H1 (cell line): ENCODE data around the gene TMEM108. TPM values are rescaled to one million over a fixed set of nuclear protein-coding genes. Genes with fewer than 3 reads are reported as not detected.
A peak's percentile ranks its signal among the peaks of the same experiment; 100 is the strongest.

Experiments used
- CTCF ChIA-PET: fragments of 300-600 bp; sonication (Branson Sonifier 250); formaldehyde crosslinking; loops from one replicate; lab custom pipeline; 2021; ENCODE audit not compliant: partially characterized antibody; lab: Charles Lee
- POLR2A ChIA-PET: fragments of 300-600 bp; sonication (Branson Sonifier 250); formaldehyde crosslinking; loops from one replicate; lab custom pipeline; 2021; ENCODE audit warnings: inconsistent platforms; ENCODE audit not compliant: partially characterized antibody; lab: Charles Lee
- DNase-seq, 2 experiments: peaks; one replicate each; pipeline versions ENCODE4 v3.0.0 to v3.0.0-alpha.2; 2010 to 2022; ENCODE audit warnings: low spot score in 2 of 2, low read depth in 1 of 2, mixed read lengths in 1 of 2
- FAIRE-seq: peaks from 2 replicates; lab custom pipeline; 2011; peaks lifted over from hg19 to GRCh38; lab: Jason Lieb, UNC
- H2AFZ ChIP-seq: 2 replicates; pipeline ENCODE4 v1.8.1; 2012; ENCODE audit warnings: low read length, inconsistent platforms
- H2AK5ac ChIP-seq: 2 replicates; pipeline ENCODE4 v1.6.1; 2013; ENCODE audit warnings: low read depth, low read length
- H2BK120ac ChIP-seq: replicated peaks from 2 replicates; pipeline ENCODE3; 2013; ENCODE audit warnings: low read depth, low read length, inconsistent platforms
- H2BK12ac ChIP-seq: 2 replicates; pipeline ENCODE4 v1.6.1; 2013; ENCODE audit warnings: low read depth, low read length
- H2BK15ac ChIP-seq: 2 replicates; pipeline ENCODE4 v1.6.1; 2013; ENCODE audit warnings: low read length
- H2BK20ac ChIP-seq: 2 replicates; pipeline ENCODE4 v1.6.1; 2013; ENCODE audit warnings: low read length
- H2BK5ac ChIP-seq: 2 replicates; pipeline ENCODE4 v1.6.1; 2013; ENCODE audit warnings: low read depth, low read length
- H3K14ac ChIP-seq: 2 replicates; pipeline ENCODE4 v1.6.1; 2013; ENCODE audit warnings: inconsistent platforms; ENCODE audit not compliant: insufficient read length
- H3K18ac ChIP-seq: 2 replicates; pipeline ENCODE4 v1.6.1; 2013; ENCODE audit warnings: low read length; ENCODE audit errors: extremely low read depth
- H3K23ac ChIP-seq: 2 replicates; pipeline ENCODE4 v1.6.1; 2013; ENCODE audit warnings: inconsistent platforms; ENCODE audit not compliant: insufficient read length
- H3K23me2 ChIP-seq: 2 replicates; pipeline ENCODE4 v1.6.1; 2013; ENCODE audit warnings: low read depth, low read length
- H3K27ac ChIP-seq: 2 replicates; pipeline ENCODE4 v1.6.1; 2011; ENCODE audit warnings: low read depth, low read length, inconsistent platforms
- H3K27me3 ChIP-seq, 4 experiments: replicated peaks in 1 of 4; 1 replicate in 1 of 4; 2 replicates in 3 of 4; pipeline versions ENCODE4 v1.6.1 to v1.8.1; 2011 to 2013; ENCODE audit warnings: low read length in 3 of 4, mild to moderate bottlenecking in 3 of 4, inconsistent platforms in 2 of 4, mixed read lengths in 2 of 4, moderate library complexity in 1 of 4; ENCODE audit not compliant: control insufficient read depth in 3 of 4, insufficient read depth in 3 of 4; ENCODE audit errors: extremely low read depth in 1 of 4
- H3K36me3 ChIP-seq, 4 experiments: 2 replicates each; pipeline versions ENCODE4 v1.6.1 to v1.8.1; 2011 to 2013; ENCODE audit warnings: mild to moderate bottlenecking in 4 of 4, low read length in 3 of 4, moderate library complexity in 2 of 4, control low read depth in 1 of 4, inconsistent platforms in 1 of 4; ENCODE audit not compliant: insufficient read depth in 4 of 4, control insufficient read depth in 2 of 4
- H3K4ac ChIP-seq: replicated peaks from 2 replicates; pipeline ENCODE3; 2013; ENCODE audit warnings: low read length, low read depth, mixed read lengths, inconsistent platforms; ENCODE audit not compliant: insufficient read length
- H3K4me1 ChIP-seq, 4 experiments: replicated peaks in 1 of 4; 1 replicate in 1 of 4; 2 replicates in 3 of 4; pipeline versions ENCODE4 v1.6.1 to v1.8.1; 2011 to 2013; ENCODE audit warnings: low read length in 3 of 4, inconsistent platforms in 2 of 4, mixed read lengths in 1 of 4; ENCODE audit not compliant: insufficient read depth in 4 of 4, control insufficient read depth in 3 of 4
- H3K4me2 ChIP-seq, 2 experiments: 2 replicates each; pipeline versions ENCODE4 v1.6.1 to v1.8.1; 2011 to 2013; ENCODE audit warnings: low read depth in 2 of 2, low read length in 2 of 2, control low read depth in 1 of 2, inconsistent platforms in 1 of 2, mild to moderate bottlenecking in 1 of 2; ENCODE audit not compliant: insufficient read depth in 1 of 2
- H3K4me3 ChIP-seq, 4 experiments: fragments of 200-600, 300-600 bp in 1 of 4; sonication (generic), shearing (Covaris generic), sonication (Bioruptor Twin) in 1 of 4; 2 replicates each; pipeline versions ENCODE4 v1.5.1 to v1.8.1; 2011 to 2016; ENCODE audit warnings: low read length in 4 of 4, low read depth in 3 of 4, control low read depth in 2 of 4, inconsistent platforms in 2 of 4, mild to moderate bottlenecking in 2 of 4, mixed read lengths in 1 of 4, moderate library complexity in 1 of 4; ENCODE audit not compliant: insufficient read depth in 2 of 4; ENCODE audit errors: extremely low read depth in 1 of 4
- H3K56ac ChIP-seq: replicated peaks from 2 replicates; pipeline ENCODE3; 2013; ENCODE audit warnings: low read depth, mild to moderate bottlenecking, mixed read lengths, low read length, inconsistent platforms; ENCODE audit not compliant: insufficient read length
- H3K79me1 ChIP-seq: 2 replicates; pipeline ENCODE4 v1.6.1; 2013; ENCODE audit warnings: low read depth, low read length, control low read depth
- H3K79me2 ChIP-seq, 2 experiments: 2 replicates each; pipeline versions ENCODE4 v1.6.1 to v1.8.1; 2012 to 2013; ENCODE audit warnings: low read length in 2 of 2, mild to moderate bottlenecking in 2 of 2, inconsistent platforms in 1 of 2; ENCODE audit not compliant: insufficient read depth in 2 of 2, control insufficient read depth in 1 of 2
- H3K9ac ChIP-seq, 4 experiments: replicated peaks in 1 of 4; 1 replicate in 1 of 4; 2 replicates in 3 of 4; pipeline versions ENCODE4 v1.6.1 to v1.8.1; 2011 to 2013; ENCODE audit warnings: low read depth in 3 of 4, low read length in 3 of 4, control low read depth in 2 of 4, mild to moderate bottlenecking in 2 of 4, moderate library complexity in 2 of 4, inconsistent platforms in 1 of 4; ENCODE audit errors: extremely low read depth in 1 of 4
- H3K9me3 ChIP-seq, 2 experiments: 2 replicates each; pipeline versions ENCODE4 v1.6.1 to v1.8.1; 2012 to 2013; ENCODE audit warnings: mild to moderate bottlenecking in 2 of 2, moderate library complexity in 2 of 2, control low read depth in 1 of 2, inconsistent platforms in 1 of 2, low read depth in 1 of 2, low read length in 1 of 2, mixed read lengths in 1 of 2; ENCODE audit not compliant: insufficient read depth in 2 of 2
- H4K20me1 ChIP-seq, 2 experiments: replicated peaks in 1 of 2; 2 replicates each; pipeline versions ENCODE3 to v1.8.1; 2011 to 2013; ENCODE audit warnings: inconsistent platforms in 2 of 2, low read length in 2 of 2, mild to moderate bottlenecking in 1 of 2; ENCODE audit not compliant: insufficient read depth in 2 of 2, control insufficient read depth in 1 of 2
- H4K5ac ChIP-seq: 2 replicates; pipeline ENCODE4 v1.6.1; 2013; ENCODE audit warnings: low read length, low read depth, mixed read lengths, inconsistent platforms; ENCODE audit not compliant: insufficient read length
- H4K8ac ChIP-seq: 2 replicates; pipeline ENCODE4 v1.8.0; 2013; ENCODE audit warnings: mild to moderate bottlenecking, moderate library complexity, low read length, inconsistent platforms; ENCODE audit not compliant: insufficient read depth; ENCODE audit errors: extremely low read depth
- H4K91ac ChIP-seq: replicated peaks from 2 replicates; pipeline ENCODE3; 2013; ENCODE audit warnings: low read length, mixed read lengths, inconsistent platforms; ENCODE audit not compliant: insufficient read length
- SAP30 ChIP-seq: fragments of 300-600 bp; sonication (generic); IDR thresholded peaks from 2 replicates; pipeline ENCODE4 v1.7.1; 2012; ENCODE audit warnings: low read length, moderate library complexity, mild to moderate bottlenecking, inconsistent platforms; ENCODE audit not compliant: insufficient read depth, insufficient replicate concordance
- WGBS, 2 experiments: shearing (Covaris generic) in 1 of 2; methylation state at CpG; one replicate each; pipeline versions ENCODE4 v1.1.6 to v1.1.7; 2013 to 2015; ENCODE audit warnings: low lambda C conversion rate in 2 of 2, mixed read lengths in 2 of 2, inconsistent platforms in 1 of 2, low coverage in 1 of 2, missing lambda C conversion rate in 1 of 2; ENCODE audit not compliant: insufficient replicate concordance in 2 of 2, insufficient coverage in 1 of 2, insufficient read length in 1 of 2; ENCODE audit errors: extremely low coverage in 1 of 2, missing lambda C conversion rate in 1 of 2; 5-methylcytosine and 5-hydroxymethylcytosine counted together
- polyA plus RNA-seq, 7 experiments: library from polyadenylated mRNA; depleted of rRNA in 3 of 7; stranded (reverse) in 5 of 7; unstranded in 2 of 7; fragments of >200 nt in 5 of 7; fragments of 200-250 nt in 2 of 7; gene quantifications; 1 replicate in 5 of 7; 2 replicates in 1 of 7; 4 replicates in 1 of 7; pipeline versions ENCODE4 v1.2.1 to v1.2.3, GENCODE V29; 2011 to 2013; ENCODE audit warnings: missing spikeins in 2 of 7, mixed read lengths in 2 of 7
- total RNA-seq: library from RNA; stranded (reverse); fragmentation: NEBNext Ultra II Directional; extraction: Animal tissue kit (Norgen Biotek cat#: 25700); gene quantifications from 2 replicates; pipeline ENCODE4 v1.2.1, GENCODE V29; 2021

The TMEM108 gene
- total and polyA plus RNA-seq, 2 of the 8 experiments (the other 6 are each of a cell fraction or from before 2014, with no cell fraction given): 14.3 to 16.2 TPM

- no peaks in the 10 kb centered on the region; a peak in 1 of 7 replicates for H3K4me1 ChIP-seq
- no peak for DNase-seq
- no peaks in the 10 kb centered on the region for H3K9me3 ChIP-seq
- no peaks in the 10 kb centered on the region for H3K79me2 ChIP-seq
- H3K56ac ChIP-seq: no peak overlapping the region
- H2BK15ac ChIP-seq: no peak overlapping the region
- peak; percentile 19 for FAIRE-seq
- H4K20me1 ChIP-seq: no peaks in the 10 kb centered on the region
- H2AK5ac ChIP-seq: no peak overlapping the region; the same call in 1 of the 2 replicates
- H2BK12ac ChIP-seq: no peak overlapping the region
- no peak overlapping the region for H3K4me3 ChIP-seq
- ChIA-PET POLR2A (interaction anchor here (0.8 kb wide), 1 partner anchor 56 kb away, joined by 3 read pairs; no protein-coding TSS in a partner anchor), CTCF (interaction anchor here (0.6 to 1.2 kb wide), 3 partner anchors 14 to 159 kb away, joined by 3 read pairs; no protein-coding TSS in a partner anchor)
- no peak overlapping the region for H2BK120ac ChIP-seq
- no peak overlapping the region for H4K91ac ChIP-seq
- no peak overlapping the region for H2AFZ ChIP-seq
- 89% methylated on average over 6 of the region's 6 CpGs; no CpG with 5 or more reads in 1 of the 2 experiments for WGBS, 2 experiments
- no peak overlapping the region for H3K4me2 ChIP-seq
- no peak overlapping the region for H4K8ac ChIP-seq
- no peak overlapping the region for H3K14ac ChIP-seq
- no peak overlapping the region for H4K5ac ChIP-seq
- no peaks in the 10 kb centered on the region for H3K79me1 ChIP-seq
- no peak overlapping the region for H2BK20ac ChIP-seq
- no peaks in the 10 kb centered on the region for H3K27me3 ChIP-seq
- no peak overlapping the region for H3K23ac ChIP-seq
- no peaks in the 10 kb centered on the region for H3K23me2 ChIP-seq
- H3K36me3 ChIP-seq: no peaks in the 10 kb centered on the region
- no peak overlapping the region for H2BK5ac ChIP-seq
- H3K4ac ChIP-seq: no peak overlapping the region
- no peak overlapping the region for H3K27ac ChIP-seq
- no peak overlapping the region for H3K18ac ChIP-seq
- no peak overlapping the region for H3K9ac ChIP-seq
- TF ChIP-seq SAP30: no peak
Measured at GRCh38 chr3:133124511-133124910, 86.3 kb downstream of the TMEM108 start.
